CD4-positive, alpha-beta T cell (primary cell): ENCODE data around the gene HPS6. TPM values are rescaled to one million over a fixed set of nuclear protein-coding genes. Genes with fewer than 3 reads are reported as not detected.
A peak's percentile ranks its signal among the peaks of the same experiment; 100 is the strongest.

Source experiments
- ATAC-seq: fragments of 200-7000 bp; cut with Tn5 transposase; one replicate; pipeline ENCODE4 v1.10.0; 2022; ENCODE audit warnings: mild to moderate bottlenecking; ENCODE audit not compliant: poor library complexity
- CTCF ChIA-PET: fragments of 350-600 bp; sonication (Branson Sonifier 250); formaldehyde crosslinking; loops from one replicate; lab custom pipeline; 2021; ENCODE audit warnings: antibody characterized with exemption, inconsistent platforms; lab: Charles Lee
- POLR2A ChIA-PET: fragments of 350-600 bp; sonication (Branson Sonifier 250); formaldehyde crosslinking; loops from one replicate; lab custom pipeline; 2021; ENCODE audit warnings: antibody characterized with exemption, inconsistent platforms; lab: Charles Lee
- DNase-seq, 14 experiments: peaks; one replicate each; pipeline ENCODE4 v3.0.0-alpha.2; 2013 to 2020; ENCODE audit warnings: mixed read lengths in 2 of 14
- H3K27ac ChIP-seq, 2 donors: one replicate each; pipeline versions ENCODE4 v1.5.1 to v1.7.0; 2013; ENCODE audit warnings: low read length in 2 of 2, low read depth in 1 of 2, mild to moderate bottlenecking in 1 of 2
- H3K27me3 ChIP-seq, 2 experiments: 1 replicate in 1 of 2; 2 replicates in 1 of 2; pipeline versions ENCODE4 v1.6.1 to v1.7.0; 2013; ENCODE audit warnings: low read length in 2 of 2, control low read depth in 1 of 2, mild to moderate bottlenecking in 1 of 2, moderate library complexity in 1 of 2; ENCODE audit not compliant: insufficient read depth in 2 of 2, control insufficient read depth in 1 of 2
- H3K36me3 ChIP-seq: one replicate; pipeline ENCODE4 v1.6.1; 2013; ENCODE audit warnings: low read length, control low read depth; ENCODE audit not compliant: insufficient read depth
- H3K4me1 ChIP-seq: one replicate; pipeline ENCODE4 v1.6.1; 2013; ENCODE audit warnings: low read length, control low read depth; ENCODE audit not compliant: insufficient read depth
- H3K4me3 ChIP-seq: one replicate; pipeline ENCODE4 v1.5.1; 2013; ENCODE audit warnings: mild to moderate bottlenecking, low read length, moderate library complexity
- H3K9me3 ChIP-seq, 2 experiments: 1 replicate in 1 of 2; 2 replicates in 1 of 2; pipeline versions ENCODE4 v1.6.1 to v1.7.0; 2013; ENCODE audit warnings: low read length in 2 of 2, mild to moderate bottlenecking in 2 of 2, control low read depth in 1 of 2, moderate library complexity in 1 of 2; ENCODE audit not compliant: control insufficient read depth in 1 of 2, insufficient read depth in 1 of 2
- H3K27ac Mint-ChIP-seq: one replicate; pipeline ENCODE4 v1.8.0; 2020; ENCODE audit warnings: mixed read lengths
- H3K27me3 Mint-ChIP-seq: one replicate; pipeline ENCODE4 v1.8.0; 2021; ENCODE audit warnings: mixed read lengths
- H3K36me3 Mint-ChIP-seq: one replicate; pipeline ENCODE4 v1.8.0; 2021; ENCODE audit warnings: low read depth, mixed read lengths
- H3K4me1 Mint-ChIP-seq: one replicate; pipeline ENCODE4 v1.8.0; 2021; ENCODE audit warnings: low read depth, mixed read lengths
- H3K4me3 Mint-ChIP-seq: one replicate; pipeline ENCODE4 v1.8.0; 2020; ENCODE audit warnings: mild to moderate bottlenecking, mixed read lengths
- H3K9me3 Mint-ChIP-seq: one replicate; pipeline ENCODE4 v1.8.0; 2020; ENCODE audit warnings: mixed read lengths
- intact Hi-C, 2 experiments: fragments of 100-400 bp; cut with DNase I in 1 of 2; cut with micrococcal nuclease in 1 of 2; formaldehyde crosslinking; loops; one replicate each; pipeline versions ENCODE4 v1.15.1 to v1.9.0; 2023 to 2025; cut with DNase I, micrococcal nuclease
- total RNA-seq, 174 experiments: library from RNA in 2 of 174; stranded (reverse) in 2 of 174; gene quantifications; one replicate each; pipeline ENCODE4 v1.2.3 and lab custom pipeline; 2021 to 2026
- TF ChIP-seq, protein P1 (sequence below): fragments of 200-600 bp; IDR thresholded peaks from one replicate; pipeline ENCODE4 v1.8.0; 2022; ENCODE audit warnings: antibody characterized with exemption, mild to moderate bottlenecking

The HPS6 gene
- total RNA-seq, 2 experiments from 2014 or later, result 12.8 to 15.0 TPM

DNA sequence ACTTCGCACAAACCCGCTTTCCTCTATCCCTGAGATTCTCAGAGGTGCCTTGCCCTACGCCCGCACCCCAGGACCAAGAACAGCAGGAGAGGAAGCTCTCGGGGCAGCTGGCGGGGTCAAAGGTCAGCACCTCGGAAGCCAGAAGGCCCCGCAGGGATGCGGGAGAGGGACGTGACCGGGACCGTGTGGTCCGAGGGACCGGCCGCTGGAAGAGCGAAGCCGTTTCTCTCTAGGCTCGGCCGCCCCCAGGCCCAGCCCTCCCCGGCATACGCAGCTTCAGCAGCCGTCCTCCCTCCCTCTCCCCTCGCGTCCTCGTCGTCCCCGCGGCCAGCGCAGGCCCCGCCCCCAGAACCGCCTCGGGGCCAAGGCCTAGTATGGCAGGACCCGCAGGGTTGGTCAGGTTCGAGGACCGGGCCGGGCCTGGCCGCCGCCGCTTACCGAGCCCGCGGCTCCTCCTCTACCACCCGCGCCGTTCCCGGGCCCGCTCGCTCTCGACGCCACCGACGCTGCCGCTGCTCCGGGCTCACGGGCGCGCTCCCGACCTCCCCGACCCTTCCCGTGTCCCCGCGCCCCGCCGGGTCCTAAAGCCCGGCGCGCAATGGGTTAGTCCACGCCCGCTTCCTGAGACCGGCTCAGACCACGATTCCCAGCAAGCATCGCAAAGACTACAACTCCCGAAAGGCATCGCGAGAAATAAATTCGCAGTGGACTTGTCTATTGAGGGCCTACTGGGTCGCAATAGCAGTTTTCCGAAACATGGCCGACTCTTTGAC, 9.3 kb upstream of the HPS6 start, which contains the start of gene ARMH3:
TSS of gene ARMH3 (minus strand) at position 527 of the 773 bp plus-strand sequence. CDS start 16,059 bp downstream, outside the sequence.
- Mint-ChIP-seq H3K9me3 (no peaks in the 10 kb centered on the region), H3K27ac (peak within 1 kb of the TSS; percentile 87), H3K4me1 (peaks cover 45% of the 10 kb centered on the region), H3K36me3 (peaks cover 8% of the 10 kb centered on the region), H3K4me3 (peak within 1 kb of the TSS; percentile 96), H3K27me3 (no peaks in the 10 kb centered on the region)
- Histone ChIP-seq H3K4me1 (peaks cover 48% of the 10 kb centered on the region), H3K4me3 (peak within 1 kb of the TSS; percentile 84), H3K9me3 (no peaks in the 10 kb centered on the region), H3K27me3 (no peaks in the 10 kb centered on the region), H3K36me3 (no peaks in the 10 kb centered on the region), H3K27ac (peak within 1 kb of the TSS; percentile 70 to 83)
- peak; percentile 75 to 96 (median 84) for DNase-seq
- TF ChIP-seq, protein P1, sequence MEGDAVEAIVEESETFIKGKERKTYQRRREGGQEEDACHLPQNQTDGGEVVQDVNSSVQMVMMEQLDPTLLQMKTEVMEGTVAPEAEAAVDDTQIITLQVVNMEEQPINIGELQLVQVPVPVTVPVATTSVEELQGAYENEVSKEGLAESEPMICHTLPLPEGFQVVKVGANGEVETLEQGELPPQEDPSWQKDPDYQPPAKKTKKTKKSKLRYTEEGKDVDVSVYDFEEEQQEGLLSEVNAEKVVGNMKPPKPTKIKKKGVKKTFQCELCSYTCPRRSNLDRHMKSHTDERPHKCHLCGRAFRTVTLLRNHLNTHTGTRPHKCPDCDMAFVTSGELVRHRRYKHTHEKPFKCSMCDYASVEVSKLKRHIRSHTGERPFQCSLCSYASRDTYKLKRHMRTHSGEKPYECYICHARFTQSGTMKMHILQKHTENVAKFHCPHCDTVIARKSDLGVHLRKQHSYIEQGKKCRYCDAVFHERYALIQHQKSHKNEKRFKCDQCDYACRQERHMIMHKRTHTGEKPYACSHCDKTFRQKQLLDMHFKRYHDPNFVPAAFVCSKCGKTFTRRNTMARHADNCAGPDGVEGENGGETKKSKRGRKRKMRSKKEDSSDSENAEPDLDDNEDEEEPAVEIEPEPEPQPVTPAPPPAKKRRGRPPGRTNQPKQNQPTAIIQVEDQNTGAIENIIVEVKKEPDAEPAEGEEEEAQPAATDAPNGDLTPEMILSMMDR, result no peak
- ATAC-seq, result peak; percentile 93
- ChIA-PET CTCF (interaction anchor here (0.9 to 1.0 kb wide), 2 partner anchors 46 to 215 kb away, joined by 3 read pairs; no protein-coding TSS in a partner anchor), POLR2A (interaction anchor here (0.9 to 1.8 kb wide), 11 partner anchors 10 to 238 kb away, joined by 3 to 10 read pairs (median 6); partner anchors contain the start of genes HPS6, LDB1, NOLC1 and OGA)
- intact Hi-C loops, result loop anchor here (1.0 to 10.0 kb wide), 9 partner anchors 8 to 799 kb away; partner anchors contain the start of genes NOLC1 (in 2 of the 2), BORCS7 (in 1 of the 2), BTRC (in 1 of the 2) and NPM3 (in 1 of the 2)

DNA sequence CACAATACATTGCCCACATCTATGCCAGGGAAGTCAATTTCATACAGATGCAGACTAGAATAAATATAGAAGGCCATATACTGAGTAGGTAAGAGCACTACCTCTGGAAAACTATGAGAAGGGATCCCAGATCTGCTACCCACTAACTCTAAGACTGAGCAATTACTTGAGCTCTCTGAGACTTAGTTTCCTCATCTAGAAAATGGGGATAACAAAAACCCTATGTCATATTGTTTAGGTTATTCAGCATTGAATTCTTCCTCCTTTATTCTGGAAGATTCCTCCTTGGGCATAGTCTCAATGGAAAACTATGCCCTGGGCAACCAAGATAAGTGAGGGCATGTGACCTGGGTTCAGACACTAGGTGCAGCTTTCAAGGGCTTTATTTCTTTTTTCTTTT, 5.2 kb upstream of the HPS6 start:
- no peaks in the 10 kb centered on the region for H3K36me3 ChIP-seq
- ChIA-PET CTCF (interaction anchor here (0.6 to 0.7 kb wide), 2 partner anchors 280 to 1824 kb away, joined by 3 read pairs; no protein-coding TSS in a partner anchor), POLR2A (no interaction called here)
- TF ChIP-seq, protein P1, result no peak
- Mint-ChIP-seq H3K4me1 (peaks cover 29% of the 10 kb centered on the region), H3K27me3 (no peaks in the 10 kb centered on the region), H3K27ac (no peak overlapping the region), H3K4me3 (peak overlapping the region; percentile 48), H3K36me3 (peaks cover 12% of the 10 kb centered on the region), H3K9me3 (no peaks in the 10 kb centered on the region)
- H3K27me3 ChIP-seq, result no peaks in the 10 kb centered on the region
- peaks cover 23% of the 10 kb centered on the region for H3K4me1 ChIP-seq
- no peak overlapping the region for H3K27ac ChIP-seq
- no peaks in the 10 kb centered on the region for H3K9me3 ChIP-seq
- no peak overlapping the region for H3K4me3 ChIP-seq
- DNase-seq (no peak), ATAC-seq (no peak)
- intact Hi-C loops, result loop anchor here (5.0 to 10.0 kb wide), 6 partner anchors 228 to 795 kb away; partner anchors contain the start of genes BORCS7 (in 1 of the 2), BTRC (in 1 of the 2), NPM3 (in 1 of the 2) and OGA (in 1 of the 2)

DNA sequence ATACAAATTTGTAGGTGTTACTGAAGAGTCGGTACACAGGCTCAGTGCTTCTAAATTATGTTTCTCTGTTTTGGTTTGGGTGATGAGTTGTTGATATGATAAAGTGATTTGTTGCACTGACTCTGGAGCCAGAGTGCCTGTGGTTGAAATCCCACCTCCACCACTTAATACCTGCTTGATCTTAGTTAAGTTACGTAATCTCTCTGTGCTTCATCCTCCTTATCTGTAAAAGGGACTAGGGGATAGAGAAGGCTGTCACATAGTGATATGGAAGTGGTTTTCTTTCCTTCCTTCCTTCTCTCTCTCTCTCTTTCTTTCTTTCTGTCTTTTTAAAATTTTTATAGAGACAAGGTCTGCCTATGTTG, 664 bp upstream of the HPS6 start:
- H3K4me3 ChIP-seq, result peak overlapping the region; percentile 60
- no peak for DNase-seq
- Mint-ChIP-seq H3K9me3 (no peaks in the 10 kb centered on the region), H3K27me3 (no peaks in the 10 kb centered on the region), H3K36me3 (peaks cover 3% of the 10 kb centered on the region), H3K27ac (peak overlapping the region; percentile 89), H3K4me3 (peak overlapping the region; percentile 92), H3K4me1 (peaks cover 23% of the 10 kb centered on the region)
- TF ChIP-seq, protein P1, result no peak
- peaks cover 39% of the 10 kb centered on the region for H3K4me1 ChIP-seq
- H3K36me3 ChIP-seq, result peaks cover 19% of the 10 kb centered on the region
- H3K27me3 ChIP-seq, result no peaks in the 10 kb centered on the region
- H3K27ac ChIP-seq, result peak overlapping the region; percentile 77 to 82
- CTCF ChIA-PET, result no interaction called here
- intact Hi-C loops, result loop anchor here in 1 of 2 experiments (1.0 to 10.0 kb wide), 3 partner anchors 8 to 680 kb away; partner anchors contain the start of genes ARMH3 and WBP1L
- POLR2A ChIA-PET, result no interaction called here
- no peak for ATAC-seq
- no peaks in the 10 kb centered on the region for H3K9me3 ChIP-seq
